Kidney epithelial cell (primary cell): ENCODE measurements around the gene CUBN. TPM values are rescaled to one million over a fixed set of nuclear protein-coding genes. Genes with fewer than 3 reads are reported as not detected.

ENCODE experiments used
- DNase-seq: peaks from one replicate; pipeline ENCODE4 v3.0.0-alpha.2; 2010; ENCODE audit warnings: low read depth
- H3K27me3 ChIP-seq: 2 replicates; pipeline ENCODE4 v1.6.0; 2011; ENCODE audit warnings: low read length; ENCODE audit not compliant: control insufficient read depth, insufficient read depth
- H3K36me3 ChIP-seq: 2 replicates; pipeline ENCODE4 v1.5.1; 2011; ENCODE audit warnings: low read length; ENCODE audit not compliant: control insufficient read depth, insufficient read depth
- H3K4me3 ChIP-seq: 2 replicates; pipeline ENCODE4 v1.5.1; 2011; ENCODE audit warnings: low read depth, mild to moderate bottlenecking, control low read depth, low read length
- CTCF ChIP-seq: IDR thresholded peaks from 2 replicates; pipeline ENCODE4 v1.5.1; 2011; ENCODE audit warnings: mild to moderate bottlenecking, moderate library complexity, low read length, control low read depth, inconsistent platforms; ENCODE audit not compliant: insufficient read depth, poor library complexity, severe bottlenecking
- total RNA-seq: library from RNA; depleted of rRNA; stranded (reverse); fragments of >200 nt; gene quantifications from 2 replicates; pipeline ENCODE4 v1.2.3, GENCODE V29; 2015

The CUBN gene
- total RNA-seq, 1 donor from 2014 or later, result 1.3 TPM

- Histone ChIP-seq H3K27me3 (no peaks in the 10 kb centered on the region), H3K36me3 (no peaks in the 10 kb centered on the region), H3K4me3 (no peak overlapping the region)
- no peak for DNase-seq
- no peak for TF ChIP-seq CTCF
Measured at GRCh38 chr10:16993186-16993585, 136.4 kb downstream of the CUBN start.

GRCh38 chr10:16992611-16993119 lies 136.9 kb downstream of the CUBN start:
- DNase-seq, result no peak
- no peak for TF ChIP-seq CTCF
- Histone ChIP-seq H3K27me3 (no peaks in the 10 kb centered on the region), H3K36me3 (no peaks in the 10 kb centered on the region), H3K4me3 (no peak overlapping the region)

- H3K36me3 ChIP-seq, result no peaks in the 10 kb centered on the region
- TF ChIP-seq CTCF, result no peak
Measured at GRCh38 chr10:16991011-16991410, 138.6 kb downstream of the CUBN start.

GRCh38 chr10:16989826-16990293 lies 139.8 kb downstream of the CUBN start:
- Histone ChIP-seq H3K27me3 (no peaks in the 10 kb centered on the region), H3K4me3 (no peak overlapping the region), H3K36me3 (no peaks in the 10 kb centered on the region)
- DNase-seq, result no peak
- no peak for TF ChIP-seq CTCF

More at GRCh38 chr10:16991011-16991410, 138.6 kb downstream of the CUBN start:
- Histone ChIP-seq H3K27me3 (no peaks in the 10 kb centered on the region), H3K4me3 (no peak overlapping the region)
- no peak for DNase-seq

- no peak overlapping the region for H3K4me3 ChIP-seq
- DNase-seq, result no peak
- no peak for TF ChIP-seq CTCF
Measured at GRCh38 chr10:16988900-16989299, 140.7 kb downstream of the CUBN start.

GRCh38 chr10:16987976-16988610 lies 141.5 kb downstream of the CUBN start:
- DNase-seq, result no peak
- TF ChIP-seq CTCF, result no peak
- Histone ChIP-seq H3K36me3 (no peaks in the 10 kb centered on the region), H3K27me3 (no peaks in the 10 kb centered on the region), H3K4me3 (no peak overlapping the region)

More at GRCh38 chr10:16988900-16989299, 140.7 kb downstream of the CUBN start:
- Histone ChIP-seq H3K36me3 (no peaks in the 10 kb centered on the region), H3K27me3 (no peaks in the 10 kb centered on the region)
